HL-60/S4 treated with phorbol 12-myristate 13-acetate at 8.2 ng/mL for 4 days and 3 days (cell line): ENCODE measurements around the gene TMPRSS12.
"Not testable (repeated sequence)": the region's sequence is repeated elsewhere in the genome, so short reads cannot be mapped to it uniquely, and the experiment has no call there.

Experiments used
- in situ Hi-C: fragments of 300-500 bp; cut with MboI; formaldehyde crosslinking; loops from 2 replicates; pipeline ENCODE4 v1.15.0; 2022; ENCODE audit warnings: low sequenced_read_pairs

Gene TMPRSS12

GRCh38 chr12:50925920-50926319, 83.2 kb downstream of the TMPRSS12 start:
- in situ Hi-C loops = no loop called here

GRCh38 chr12:50926415-50926814, 83.7 kb downstream of the TMPRSS12 start:
- in situ Hi-C loops = no loop called here

- in situ Hi-C loops = not testable (repeated sequence)
These were observed 84.2 kb downstream of the TMPRSS12 start for GRCh38 chr12:50926932-50927331.

- in situ Hi-C loops = no loop called here
These were observed 84.6 kb downstream of the TMPRSS12 start for GRCh38 chr12:50927356-50927755.

GRCh38 chr12:50927766-50928224, 85.1 kb downstream of the TMPRSS12 start:
- in situ Hi-C loops = no loop called here

GRCh38 chr12:50928392-50928791, 85.7 kb downstream of the TMPRSS12 start:
- in situ Hi-C loops = no loop called here

- in situ Hi-C loops = no loop called here
These were observed 87.1 kb downstream of the TMPRSS12 start for GRCh38 chr12:50929831-50930230.

- in situ Hi-C loops = not testable (repeated sequence)
These were observed 87.8 kb downstream of the TMPRSS12 start for GRCh38 chr12:50930477-50930876.

- in situ Hi-C loops = no loop called here
These were observed 90.1 kb downstream of the TMPRSS12 start for GRCh38 chr12:50932787-50933280.

GRCh38 chr12:50933459-50934124, 90.9 kb downstream of the TMPRSS12 start:
- in situ Hi-C loops = no loop called here

GRCh38 chr12:50934371-50934851, 91.7 kb downstream of the TMPRSS12 start:
- in situ Hi-C loops = no loop called here

GRCh38 chr12:50934981-50935807, 92.5 kb downstream of the TMPRSS12 start:
- in situ Hi-C loops = no loop called here

- in situ Hi-C loops = no loop called here
These were observed 94.2 kb downstream of the TMPRSS12 start for GRCh38 chr12:50936821-50937530.
